ENCODE data around the gene APPL2. TPM values are rescaled to one million over a fixed set of nuclear protein-coding genes. Genes with fewer than 3 reads are reported as not detected.
"Not testable (repeated sequence)": the region's sequence is repeated elsewhere in the genome, so short reads cannot be mapped to it uniquely, and the experiment has no call there.

APPL2 gene
- total RNA-seq, 2 experiments from 2014 or later = 12.7 to 13.5 TPM

- no peaks in the 10 kb centered on the region for H3K27me3 Mint-ChIP-seq (ENCODE audit: low read depth)
- H3K9me3 Mint-ChIP-seq = no peaks in the 10 kb centered on the region
- CTCF ChIA-PET = no interaction called here
- DNase-seq = no peak
- H3K4me3 Mint-ChIP-seq = no peak overlapping the region
- intact Hi-C loops (cut with micrococcal nuclease) = no loop called here
- H3K4me1 Mint-ChIP-seq (ENCODE audit: low read depth) = peaks cover 6% of the 10 kb centered on the region
- H3K27ac Mint-ChIP-seq = no peak overlapping the region
- H3K36me3 Mint-ChIP-seq (ENCODE audit: low read depth) = peaks cover 3% of the 10 kb centered on the region
Observed at GRCh38 chr12:105200385-105200784, 35.6 kb downstream of the APPL2 start.

- CTCF ChIA-PET = no interaction called here
- DNase-seq = no peak
- H3K4me1 Mint-ChIP-seq (ENCODE audit: low read depth) = no peaks in the 10 kb centered on the region
- H3K9me3 Mint-ChIP-seq = no peaks in the 10 kb centered on the region
- no peak overlapping the region for H3K27ac Mint-ChIP-seq
- H3K36me3 Mint-ChIP-seq (ENCODE audit: low read depth) = peaks cover 3% of the 10 kb centered on the region
- no peak overlapping the region for H3K4me3 Mint-ChIP-seq
- no peaks in the 10 kb centered on the region for H3K27me3 Mint-ChIP-seq (ENCODE audit: low read depth)
- intact Hi-C loops (cut with micrococcal nuclease) = no loop called here
Observed at GRCh38 chr12:105198961-105199360, 37.0 kb downstream of the APPL2 start.

- CTCF ChIA-PET = no interaction called here
- no peaks in the 10 kb centered on the region for H3K27me3 Mint-ChIP-seq (ENCODE audit: low read depth)
- peaks cover 7% of the 10 kb centered on the region for H3K36me3 Mint-ChIP-seq (ENCODE audit: low read depth)
- DNase-seq = no peak
- no peaks in the 10 kb centered on the region for H3K4me1 Mint-ChIP-seq (ENCODE audit: low read depth)
- intact Hi-C loops (cut with micrococcal nuclease) = no loop called here
- H3K27ac Mint-ChIP-seq = no peak overlapping the region
- H3K9me3 Mint-ChIP-seq = no peaks in the 10 kb centered on the region
- no peak overlapping the region for H3K4me3 Mint-ChIP-seq
Observed at GRCh38 chr12:105196090-105196489, 39.9 kb downstream of the APPL2 start.

GRCh38 chr12:105194947-105195346 lies 41.0 kb downstream of the APPL2 start:
- Mint-ChIP-seq H3K27me3 (ENCODE audit: low read depth) (no peaks in the 10 kb centered on the region), H3K27ac (no peak overlapping the region), H3K4me1 (ENCODE audit: low read depth) (no peaks in the 10 kb centered on the region), H3K36me3 (ENCODE audit: low read depth) (peaks cover 9% of the 10 kb centered on the region), H3K9me3 (no peaks in the 10 kb centered on the region), H3K4me3 (no peak overlapping the region)
- no peak for DNase-seq
- intact Hi-C loops (cut with micrococcal nuclease) = no loop called here
- CTCF ChIA-PET = no interaction called here

- DNase-seq = no peak
- H3K4me3 Mint-ChIP-seq = no peak overlapping the region
- intact Hi-C loops (cut with micrococcal nuclease) = no loop called here
- H3K27me3 Mint-ChIP-seq (ENCODE audit: low read depth) = no peaks in the 10 kb centered on the region
- CTCF ChIA-PET = interaction anchor here (0.6 kb wide), 1 partner anchor 20 kb away, joined by 3 read pairs; no protein-coding TSS in a partner anchor
- no peaks in the 10 kb centered on the region for H3K4me1 Mint-ChIP-seq (ENCODE audit: low read depth)
- no peak overlapping the region for H3K27ac Mint-ChIP-seq
- H3K9me3 Mint-ChIP-seq = no peaks in the 10 kb centered on the region
- peaks cover 22% of the 10 kb centered on the region for H3K36me3 Mint-ChIP-seq (ENCODE audit: low read depth)
Observed at GRCh38 chr12:105192624-105193225, 43.2 kb downstream of the APPL2 start.

GRCh38 chr12:105190530-105190929 lies 45.4 kb downstream of the APPL2 start:
- Mint-ChIP-seq H3K9me3 (no peaks in the 10 kb centered on the region), H3K4me3 (no peak overlapping the region), H3K36me3 (ENCODE audit: low read depth) (peaks cover 27% of the 10 kb centered on the region), H3K27ac (no peak overlapping the region), H3K27me3 (ENCODE audit: low read depth) (no peaks in the 10 kb centered on the region), H3K4me1 (ENCODE audit: low read depth) (no peaks in the 10 kb centered on the region)
- no peak for DNase-seq
- CTCF ChIA-PET = interaction anchor here (0.6 kb wide), 1 partner anchor 21 kb away, joined by 4 read pairs; no protein-coding TSS in a partner anchor
- intact Hi-C loops (cut with micrococcal nuclease) = no loop called here

- no peak overlapping the region for H3K4me3 Mint-ChIP-seq
- no peak for DNase-seq
- H3K9me3 Mint-ChIP-seq = no peaks in the 10 kb centered on the region
- CTCF ChIA-PET = no interaction called here
- H3K4me1 Mint-ChIP-seq (ENCODE audit: low read depth) = no peaks in the 10 kb centered on the region
- peaks cover 40% of the 10 kb centered on the region for H3K36me3 Mint-ChIP-seq (ENCODE audit: low read depth)
- H3K27ac Mint-ChIP-seq = peak overlapping the region; percentile 34
- intact Hi-C loops (cut with micrococcal nuclease) = no loop called here
- no peaks in the 10 kb centered on the region for H3K27me3 Mint-ChIP-seq (ENCODE audit: low read depth)
Observed at GRCh38 chr12:105189293-105189692, 46.7 kb downstream of the APPL2 start.

- CTCF ChIA-PET = interaction anchor here (1.3 kb wide), 1 partner anchor 50 kb away, joined by 4 read pairs; no protein-coding TSS in a partner anchor
- H3K9me3 Mint-ChIP-seq = peaks cover 20% of the 10 kb centered on the region
- peaks cover 73% of the 10 kb centered on the region for H3K36me3 Mint-ChIP-seq (ENCODE audit: low read depth)
- H3K27me3 Mint-ChIP-seq (ENCODE audit: low read depth); H3K27ac Mint-ChIP-seq; intact Hi-C loops (cut with micrococcal nuclease); H3K4me1 Mint-ChIP-seq (ENCODE audit: low read depth); H3K4me3 Mint-ChIP-seq; DNase-seq: not testable (repeated sequence)
Observed at GRCh38 chr12:105183976-105184375, 52.0 kb downstream of the APPL2 start.

- H3K4me3 Mint-ChIP-seq; H3K27me3 Mint-ChIP-seq (ENCODE audit: low read depth); DNase-seq; H3K27ac Mint-ChIP-seq; intact Hi-C loops (cut with micrococcal nuclease); H3K4me1 Mint-ChIP-seq (ENCODE audit: low read depth): not testable (repeated sequence)
- CTCF ChIA-PET = interaction anchor here (0.9 kb wide), 1 partner anchor 200 kb away, joined by 3 read pairs; no protein-coding TSS in a partner anchor
- Mint-ChIP-seq H3K36me3 (ENCODE audit: low read depth) (peaks cover 71% of the 10 kb centered on the region), H3K9me3 (peaks cover 20% of the 10 kb centered on the region)
Observed at GRCh38 chr12:105183406-105183805, 52.6 kb downstream of the APPL2 start.

- DNase-seq; H3K4me3 Mint-ChIP-seq; H3K27me3 Mint-ChIP-seq (ENCODE audit: low read depth); intact Hi-C loops (cut with micrococcal nuclease); H3K4me1 Mint-ChIP-seq (ENCODE audit: low read depth); H3K27ac Mint-ChIP-seq: not testable (repeated sequence)
- peaks cover 20% of the 10 kb centered on the region for H3K9me3 Mint-ChIP-seq
- peaks cover 54% of the 10 kb centered on the region for H3K36me3 Mint-ChIP-seq (ENCODE audit: low read depth)
- CTCF ChIA-PET = interaction anchor here (0.9 kb wide), 1 partner anchor 17 kb away, joined by 4 read pairs; no protein-coding TSS in a partner anchor
Observed at GRCh38 chr12:105179114-105179513, 56.9 kb downstream of the APPL2 start.

- intact Hi-C loops (cut with micrococcal nuclease) = no loop called here
- H3K4me1 Mint-ChIP-seq (ENCODE audit: low read depth) = no peaks in the 10 kb centered on the region
- peaks cover 41% of the 10 kb centered on the region for H3K36me3 Mint-ChIP-seq (ENCODE audit: low read depth)
- peak overlapping the region; percentile 59 for H3K27ac Mint-ChIP-seq
- no peak for DNase-seq
- CTCF ChIA-PET = no interaction called here
- H3K9me3 Mint-ChIP-seq = peaks cover 13% of the 10 kb centered on the region
- no peaks in the 10 kb centered on the region for H3K27me3 Mint-ChIP-seq (ENCODE audit: low read depth)
- no peak overlapping the region for H3K4me3 Mint-ChIP-seq
Observed at GRCh38 chr12:105177208-105177607, 58.8 kb downstream of the APPL2 start.

GRCh38 chr12:105175397-105175990 lies 60.5 kb downstream of the APPL2 start:
- Mint-ChIP-seq H3K4me1 (ENCODE audit: low read depth) (no peaks in the 10 kb centered on the region), H3K27ac (no peak overlapping the region), H3K4me3 (no peak overlapping the region), H3K27me3 (ENCODE audit: low read depth) (no peaks in the 10 kb centered on the region), H3K9me3 (peaks cover 9% of the 10 kb centered on the region), H3K36me3 (ENCODE audit: low read depth) (peaks cover 27% of the 10 kb centered on the region)
- intact Hi-C loops (cut with micrococcal nuclease) = no loop called here
- CTCF ChIA-PET = no interaction called here
- no peak for DNase-seq

All from activated naive CD4-positive, alpha-beta T cell treated with anti-CD3 and anti-CD28 coated beads for 36 hours (primary cell).